Epidermal melanocyte (primary cell): ENCODE data around the gene JRKL.

Experiments used
- DNase-seq: peaks from one replicate; pipeline ENCODE4 v3.0.0; 2011; ENCODE audit warnings: low spot score; ENCODE audit not compliant: insufficient read length

JRKL gene

GRCh38 chr11:96389720-96390487, at the start of gene JRKL, which contains the start of gene CCDC82:
TSS of gene JRKL (plus strand) at chr11:96390013. CDS start at chr11:96390650, 637 bp downstream.
TSS of gene CCDC82 (minus strand) at chr11:96389912. CDS start at chr11:96384747, 5,165 bp downstream.
- DNase-seq = peak; percentile 93

GRCh38 chr11:96340555-96340885, 49.3 kb upstream of the JRKL start:
- DNase-seq = no peak

GRCh38 chr11:96341211-96342013, 48.4 kb upstream of the JRKL start:
- no peak for DNase-seq

- no peak for DNase-seq
Observed at GRCh38 chr11:96342014-96342960, 47.5 kb upstream of the JRKL start.

GRCh38 chr11:96342961-96343711, 46.7 kb upstream of the JRKL start, which contains the start of gene MAML2:
TSS of gene MAML2 (minus strand) at chr11:96343195. CDS start at chr11:96341895, 1,300 bp downstream.
- DNase-seq = peak; percentile 94

- DNase-seq = no peak
Observed at GRCh38 chr11:96356848-96357247, 33.0 kb upstream of the JRKL start.

- DNase-seq = no peak
Observed at GRCh38 chr11:96357794-96358193, 32.0 kb upstream of the JRKL start.

GRCh38 chr11:96358321-96358720, 31.5 kb upstream of the JRKL start:
- no peak for DNase-seq

- DNase-seq = no peak
Observed at GRCh38 chr11:96361778-96362177, 28.0 kb upstream of the JRKL start.

GRCh38 chr11:96365493-96365892, 24.3 kb upstream of the JRKL start:
- DNase-seq = no peak

- DNase-seq = no peak
Observed at GRCh38 chr11:96366024-96366423, 23.8 kb upstream of the JRKL start.

GRCh38 chr11:96367342-96367741, 22.5 kb upstream of the JRKL start:
- DNase-seq = no peak

GRCh38 chr11:96373826-96374225, 16.0 kb upstream of the JRKL start:
- no peak for DNase-seq

- DNase-seq = no peak
Observed at GRCh38 chr11:96376796-96377195, 13.0 kb upstream of the JRKL start.

- no peak for DNase-seq
Observed at GRCh38 chr11:96384156-96384555, 5.7 kb upstream of the JRKL start.

- no peak for DNase-seq
Observed at GRCh38 chr11:96385187-96385586, 4.6 kb upstream of the JRKL start.

- DNase-seq = peak; percentile 16
Observed at GRCh38 chr11:96388891-96389719, 708 bp upstream of the JRKL start.

- DNase-seq = no peak
Observed at GRCh38 chr11:96390488-96390792, 627 bp downstream of the JRKL start.

GRCh38 chr11:96391698-96392307, 2.0 kb downstream of the JRKL start:
- DNase-seq = no peak
